Duodenal mucosa (tissue), 2 donors: ENCODE results near the gene DAAM1.

Source experiments
- H3K27ac ChIP-seq: one replicate; pipeline ENCODE4 v1.7.0; 2013; ENCODE audit warnings: low read depth, low read length
- H3K27me3 ChIP-seq, 2 donors: one replicate each; pipeline ENCODE4 v1.7.0; 2013; ENCODE audit warnings: low read length in 2 of 2, control low read depth in 1 of 2; ENCODE audit not compliant: insufficient read depth in 2 of 2, control insufficient read depth in 1 of 2
- H3K36me3 ChIP-seq, 2 donors: one replicate each; pipeline ENCODE4 v1.7.0; 2013; ENCODE audit warnings: low read length in 2 of 2, control low read depth in 1 of 2; ENCODE audit not compliant: insufficient read depth in 2 of 2, control insufficient read depth in 1 of 2
- H3K4me1 ChIP-seq, 2 donors: one replicate each; pipeline ENCODE4 v1.7.0; 2013; ENCODE audit warnings: low read length in 2 of 2, control low read depth in 1 of 2; ENCODE audit not compliant: insufficient read depth in 2 of 2, control insufficient read depth in 1 of 2
- H3K4me3 ChIP-seq, 2 donors: one replicate each; pipeline ENCODE4 v1.7.0; 2013; ENCODE audit warnings: low read length in 2 of 2, low read depth in 1 of 2
- H3K9ac ChIP-seq, 2 donors: one replicate each; pipeline ENCODE4 v1.7.0; 2013; ENCODE audit warnings: low read length in 2 of 2, low read depth in 1 of 2
- H3K9me3 ChIP-seq, 2 donors: one replicate each; pipeline ENCODE4 v1.7.0; 2013; ENCODE audit warnings: low read length in 2 of 2, control low read depth in 1 of 2; ENCODE audit not compliant: control insufficient read depth in 1 of 2

Gene DAAM1

DNA sequence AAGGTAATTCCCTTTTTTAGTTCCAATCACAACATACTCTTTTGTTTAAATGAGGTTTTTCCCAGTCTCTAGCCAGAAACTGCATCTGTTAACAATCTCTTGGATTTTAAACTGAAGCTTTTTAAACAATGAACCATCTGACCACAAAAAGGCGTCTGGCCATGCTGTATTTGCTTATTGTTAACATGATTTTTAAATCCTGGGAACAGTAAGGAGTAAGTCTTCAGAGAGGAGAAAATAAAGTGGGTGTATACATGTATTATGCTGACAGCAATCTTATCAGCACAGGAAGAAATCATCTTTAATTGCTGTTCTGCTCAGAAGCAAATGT lies 106.2 kb downstream of the DAAM1 start:
- Histone ChIP-seq H3K4me1 (peaks cover 0 to 4% of the 10 kb centered on the region in 2 donors), H3K9me3 (no peaks in the 10 kb centered on the region), H3K36me3 (peaks cover 7 to 12% of the 10 kb centered on the region in 2 donors), H3K27me3 (no peaks in the 10 kb centered on the region), H3K4me3 (no peak overlapping the region), H3K9ac (no peak overlapping the region), H3K27ac (no peak overlapping the region)

DNA sequence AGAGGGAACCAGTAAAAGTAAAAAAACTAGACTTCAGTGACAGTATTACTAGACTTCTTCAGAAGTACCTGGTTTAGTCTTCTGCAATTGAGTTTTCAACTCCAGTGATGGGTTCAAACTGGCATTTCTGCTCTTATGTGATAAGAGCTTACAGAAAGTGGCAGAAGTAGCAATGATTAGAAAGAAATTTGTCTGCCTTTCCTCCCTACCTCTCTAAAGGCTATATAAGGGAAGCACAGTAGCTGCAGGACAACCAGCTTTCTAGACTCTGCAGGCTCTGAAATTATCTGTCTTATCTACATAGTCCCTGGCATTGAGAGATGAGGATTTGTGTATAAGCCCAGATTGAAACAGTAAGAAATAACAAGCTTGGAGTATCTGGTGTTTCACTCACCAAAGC lies 107.5 kb downstream of the DAAM1 start:
- no peaks in the 10 kb centered on the region for H3K9me3 ChIP-seq
- no peak overlapping the region for H3K9ac ChIP-seq
- H3K36me3 ChIP-seq, result peaks cover 7 to 12% of the 10 kb centered on the region in 2 donors
- H3K4me3 ChIP-seq, result no peak overlapping the region
- H3K4me1 ChIP-seq, result peaks cover 0 to 4% of the 10 kb centered on the region in 2 donors
- H3K27me3 ChIP-seq, result no peaks in the 10 kb centered on the region
- H3K27ac ChIP-seq, result no peak overlapping the region

DNA sequence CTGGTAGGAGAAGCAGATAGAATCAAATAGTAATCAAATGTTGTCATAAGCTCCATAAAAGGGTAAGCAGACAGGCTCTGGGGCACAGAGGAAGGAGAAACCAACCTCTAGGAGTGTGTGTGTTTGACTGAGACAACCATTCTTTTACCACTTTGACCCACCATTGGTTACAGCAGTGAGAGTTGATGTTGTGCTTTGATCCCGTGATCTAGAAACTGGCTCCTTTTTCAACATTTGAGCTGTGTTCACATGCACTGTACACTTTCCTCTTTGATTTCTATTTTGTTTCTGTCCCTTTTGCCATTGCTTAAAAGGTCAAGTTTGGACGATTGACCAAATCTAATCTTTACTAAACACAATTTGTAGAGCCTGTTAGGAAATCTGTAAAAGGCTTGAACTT lies 108.0 kb downstream of the DAAM1 start:
- Histone ChIP-seq H3K4me3 (no peak overlapping the region), H3K9ac (no peak overlapping the region), H3K4me1 (peaks cover 0 to 4% of the 10 kb centered on the region in 2 donors), H3K27ac (no peak overlapping the region), H3K36me3 (peaks cover 6 to 9% of the 10 kb centered on the region in 2 donors), H3K27me3 (no peaks in the 10 kb centered on the region), H3K9me3 (no peaks in the 10 kb centered on the region)

DNA sequence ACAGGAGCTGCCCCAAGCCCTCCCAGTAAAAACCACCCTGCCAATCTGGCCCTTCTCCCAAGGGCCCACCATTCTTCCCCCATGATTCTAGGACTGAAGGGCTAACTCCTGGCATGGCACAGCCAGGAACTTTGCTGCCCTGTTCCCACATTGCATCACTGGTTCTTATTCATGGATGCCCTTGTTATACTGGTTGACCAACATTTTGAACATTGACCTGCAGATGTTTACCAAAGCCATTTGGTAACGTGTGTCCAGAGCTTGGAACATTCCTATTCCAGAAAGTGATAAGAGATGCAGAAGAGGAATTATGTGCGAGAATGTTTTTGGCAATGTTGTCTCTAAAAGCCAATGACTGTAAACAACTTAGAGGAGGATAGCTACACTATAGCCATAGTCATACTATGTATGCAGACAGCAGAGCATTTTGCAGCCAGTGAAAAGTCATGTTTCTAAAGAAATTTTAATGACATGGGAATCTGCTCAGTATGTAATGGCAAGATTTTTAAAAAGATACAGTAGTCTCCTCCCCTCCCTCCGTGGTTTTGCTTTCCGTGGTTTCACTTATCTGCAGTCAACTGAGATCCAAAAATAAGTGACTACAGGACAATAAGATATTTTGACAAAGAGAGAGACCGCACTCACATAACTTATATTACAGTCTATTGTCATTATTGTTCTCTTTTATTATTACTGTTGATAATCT lies 108.8 kb downstream of the DAAM1 start:
- Histone ChIP-seq H3K36me3 (peaks cover 0 to 2% of the 10 kb centered on the region in 2 donors), H3K4me1 (peaks cover 0 to 4% of the 10 kb centered on the region in 2 donors), H3K9me3 (no peaks in the 10 kb centered on the region), H3K27ac (no peak overlapping the region), H3K9ac (no peak overlapping the region), H3K27me3 (no peaks in the 10 kb centered on the region), H3K4me3 (no peak overlapping the region)

DNA sequence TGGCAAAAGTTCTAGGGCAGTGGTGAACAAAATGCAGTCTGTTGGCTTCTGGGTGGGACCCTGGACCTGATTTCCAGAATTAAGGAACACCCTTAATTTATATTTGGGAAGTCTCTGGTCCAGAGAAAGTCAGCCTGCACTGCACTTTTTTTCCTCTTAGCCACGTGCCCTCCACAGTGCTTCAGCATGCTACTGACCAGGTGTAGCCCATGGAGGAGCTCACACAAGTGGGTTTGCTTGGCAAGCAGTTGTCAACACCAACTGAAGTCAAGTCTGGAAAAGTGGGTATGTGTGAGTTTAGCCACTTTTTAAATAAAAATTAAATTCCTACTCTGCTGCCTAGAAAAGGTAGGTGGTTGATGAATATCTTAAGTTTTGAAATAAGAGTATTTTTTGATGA lies 111.3 kb downstream of the DAAM1 start:
- Histone ChIP-seq H3K27me3 (no peaks in the 10 kb centered on the region), H3K4me1 (peaks cover 0 to 4% of the 10 kb centered on the region in 2 donors), H3K9me3 (no peaks in the 10 kb centered on the region), H3K9ac (no peak overlapping the region), H3K27ac (no peak overlapping the region), H3K4me3 (no peak overlapping the region), H3K36me3 (no peaks in the 10 kb centered on the region)

DNA sequence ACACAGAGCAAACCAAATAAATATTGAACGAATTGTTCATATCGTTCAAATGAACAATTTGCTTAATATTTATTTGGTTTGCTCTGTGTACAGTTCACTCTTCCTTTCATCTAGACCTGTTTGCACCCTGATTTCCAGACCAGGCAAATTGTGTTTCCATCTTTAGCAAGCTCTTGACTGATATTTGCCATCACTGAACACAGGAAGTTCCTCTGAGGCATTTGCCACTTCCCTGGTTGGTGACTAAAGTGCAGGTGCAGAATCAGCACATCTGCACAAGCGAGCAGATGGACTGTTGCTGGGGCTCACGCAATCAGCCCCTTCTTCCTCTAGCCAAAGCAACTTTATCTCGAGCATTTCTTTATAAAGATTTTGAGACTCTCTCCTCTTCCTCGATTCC lies 112.9 kb downstream of the DAAM1 start:
- Histone ChIP-seq H3K27me3 (no peaks in the 10 kb centered on the region), H3K4me3 (no peak overlapping the region), H3K9ac (no peak overlapping the region), H3K27ac (no peak overlapping the region), H3K9me3 (no peaks in the 10 kb centered on the region), H3K4me1 (peaks cover 0 to 4% of the 10 kb centered on the region in 2 donors), H3K36me3 (no peaks in the 10 kb centered on the region)

DNA sequence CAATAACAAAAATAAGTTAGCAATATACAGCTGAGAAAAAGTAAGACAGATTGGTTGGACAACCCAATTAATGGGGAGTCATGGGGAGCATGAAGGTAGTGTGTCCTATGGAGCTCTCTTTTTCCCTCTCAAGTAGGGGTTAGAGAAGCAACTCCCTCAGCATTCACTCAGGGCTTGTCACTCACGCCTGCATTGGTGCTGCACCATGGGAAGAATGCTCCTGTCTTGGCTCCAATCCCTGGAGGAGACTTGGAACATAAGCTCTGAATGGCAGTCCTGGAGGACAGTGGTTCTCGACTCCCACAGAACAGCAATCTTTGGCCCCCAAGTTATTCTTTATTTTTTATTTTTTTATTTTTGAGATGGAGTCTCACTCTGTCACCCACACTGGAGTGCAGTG lies 113.8 kb downstream of the DAAM1 start:
- H3K4me1 ChIP-seq, result no peaks in the 10 kb centered on the region
- no peaks in the 10 kb centered on the region for H3K36me3 ChIP-seq
- H3K27me3 ChIP-seq, result no peaks in the 10 kb centered on the region
- no peaks in the 10 kb centered on the region for H3K9me3 ChIP-seq
- no peak overlapping the region for H3K27ac ChIP-seq
- no peak overlapping the region for H3K4me3 ChIP-seq
- H3K9ac ChIP-seq, result no peak overlapping the region

DNA sequence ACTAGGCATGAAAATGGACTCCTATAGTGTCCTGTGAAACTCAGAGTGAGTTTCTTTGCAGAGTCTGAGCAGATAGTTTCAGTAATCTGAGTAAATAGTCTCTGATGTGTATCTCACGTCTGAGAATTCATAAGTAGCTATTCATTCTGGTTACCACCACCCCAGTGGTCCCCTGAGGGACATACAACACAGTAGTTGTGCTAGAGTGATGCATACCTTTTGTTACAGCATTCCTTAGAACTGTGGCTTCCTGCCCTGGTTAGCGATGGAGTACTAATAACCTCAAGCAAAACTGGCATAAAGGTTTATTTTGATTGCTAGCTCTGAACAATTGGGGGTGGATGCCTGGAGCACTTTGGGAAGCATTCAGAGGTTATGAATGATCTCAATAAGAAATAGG lies 114.7 kb downstream of the DAAM1 start:
- H3K36me3 ChIP-seq, result no peaks in the 10 kb centered on the region
- H3K4me3 ChIP-seq, result no peak overlapping the region
- no peak overlapping the region for H3K27ac ChIP-seq
- H3K4me1 ChIP-seq, result no peaks in the 10 kb centered on the region
- no peaks in the 10 kb centered on the region for H3K27me3 ChIP-seq
- H3K9me3 ChIP-seq, result no peaks in the 10 kb centered on the region
- H3K9ac ChIP-seq, result no peak overlapping the region

DNA sequence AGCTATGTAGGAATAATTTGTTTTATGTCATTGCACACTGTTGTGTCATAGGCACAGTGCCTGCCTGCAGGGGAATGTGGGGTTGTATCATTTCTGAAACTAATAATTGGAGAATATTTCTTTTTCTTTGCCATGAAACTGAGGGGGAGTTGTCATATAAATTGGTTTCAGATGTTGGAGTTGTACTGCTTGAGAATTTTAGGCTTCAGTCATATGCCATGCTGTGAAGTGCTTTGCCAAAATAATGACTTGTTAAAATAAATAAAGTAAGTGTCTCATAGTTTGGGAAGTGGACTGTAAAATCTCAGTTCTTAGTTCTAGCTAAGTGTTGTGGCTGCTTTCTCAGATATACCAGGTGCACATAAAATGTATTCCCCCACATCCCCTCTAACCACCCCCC lies 116.8 kb downstream of the DAAM1 start:
- H3K36me3 ChIP-seq, result no peaks in the 10 kb centered on the region
- no peaks in the 10 kb centered on the region for H3K27me3 ChIP-seq
- no peak overlapping the region for H3K4me3 ChIP-seq
- no peak overlapping the region for H3K9ac ChIP-seq
- H3K9me3 ChIP-seq, result no peaks in the 10 kb centered on the region
- H3K27ac ChIP-seq, result no peak overlapping the region
- H3K4me1 ChIP-seq, result peaks cover 0 to 4% of the 10 kb centered on the region in 2 donors

DNA sequence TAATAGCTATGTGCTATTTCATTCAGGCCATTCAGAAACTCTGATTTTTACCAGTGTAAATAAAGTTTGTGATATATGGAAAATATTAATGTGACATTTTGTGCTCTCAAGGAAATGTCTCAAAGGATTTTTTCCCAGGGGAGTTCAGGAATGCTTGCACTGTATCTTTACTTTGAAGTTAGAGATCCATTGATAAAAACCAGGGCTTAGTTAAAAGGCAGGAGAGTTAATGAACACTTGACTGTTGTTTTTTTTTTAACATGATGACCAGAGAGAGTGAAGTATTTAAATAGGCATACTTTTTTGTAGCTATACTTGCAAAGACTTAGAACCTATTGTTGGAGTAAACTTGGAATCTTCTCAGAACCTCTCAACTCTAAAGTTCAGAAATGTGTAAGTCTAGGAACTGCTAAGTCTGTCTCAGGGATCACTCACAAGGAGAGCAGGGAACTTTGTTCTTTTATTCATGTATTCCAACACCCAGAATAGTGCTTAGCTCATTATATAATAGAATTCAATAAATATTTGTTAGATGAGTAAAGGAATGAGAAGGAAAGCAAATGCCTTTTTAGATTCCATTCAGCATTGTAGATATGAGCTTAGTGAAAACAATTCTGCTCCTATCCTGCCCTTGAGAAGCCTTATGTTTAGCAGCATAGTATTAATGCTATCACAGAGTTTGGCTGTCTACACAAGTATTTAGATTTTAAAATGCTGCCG lies 117.5 kb downstream of the DAAM1 start:
- H3K9ac ChIP-seq, result no peak overlapping the region
- H3K9me3 ChIP-seq, result no peaks in the 10 kb centered on the region
- H3K27ac ChIP-seq, result no peak overlapping the region
- no peak overlapping the region for H3K4me3 ChIP-seq
- H3K36me3 ChIP-seq, result no peaks in the 10 kb centered on the region
- peaks cover 0 to 4% of the 10 kb centered on the region in 2 donors for H3K4me1 ChIP-seq
- H3K27me3 ChIP-seq, result no peaks in the 10 kb centered on the region
